HG03045 (cell line): ENCODE data around the gene C10orf62.
"Not testable (repeated sequence)": the region's sequence is repeated elsewhere in the genome, so short reads cannot be mapped to it uniquely, and the experiment has no call there.

Experiments used
- ATAC-seq: cut with Tn5 transposase; IDR thresholded peaks from one replicate; pipeline ENCODE4 v1.9.1; 2021; ENCODE audit warnings: mild to moderate bottlenecking, moderate library complexity; ENCODE audit not compliant: unreplicated experiment

C10orf62 gene, protein sequence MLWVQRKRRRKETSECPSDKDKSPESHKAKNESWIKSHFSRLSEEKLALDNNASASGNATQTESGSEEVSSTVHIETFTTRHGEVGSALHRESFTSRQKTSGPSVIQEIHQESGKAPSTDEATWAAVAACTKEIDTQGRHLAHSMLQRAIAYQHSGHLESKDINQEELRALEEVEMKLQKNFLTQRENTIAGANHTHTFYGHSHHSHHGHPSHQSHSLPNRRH

GRCh38 chr10:97589479-97589878 lies at the start of gene C10orf62:
Gene C10orf62, plus strand, starts transcription at chr10:97589721. Its CDS starts 177 bp downstream, at chr10:97589898.
- no peak for ATAC-seq

DNA sequence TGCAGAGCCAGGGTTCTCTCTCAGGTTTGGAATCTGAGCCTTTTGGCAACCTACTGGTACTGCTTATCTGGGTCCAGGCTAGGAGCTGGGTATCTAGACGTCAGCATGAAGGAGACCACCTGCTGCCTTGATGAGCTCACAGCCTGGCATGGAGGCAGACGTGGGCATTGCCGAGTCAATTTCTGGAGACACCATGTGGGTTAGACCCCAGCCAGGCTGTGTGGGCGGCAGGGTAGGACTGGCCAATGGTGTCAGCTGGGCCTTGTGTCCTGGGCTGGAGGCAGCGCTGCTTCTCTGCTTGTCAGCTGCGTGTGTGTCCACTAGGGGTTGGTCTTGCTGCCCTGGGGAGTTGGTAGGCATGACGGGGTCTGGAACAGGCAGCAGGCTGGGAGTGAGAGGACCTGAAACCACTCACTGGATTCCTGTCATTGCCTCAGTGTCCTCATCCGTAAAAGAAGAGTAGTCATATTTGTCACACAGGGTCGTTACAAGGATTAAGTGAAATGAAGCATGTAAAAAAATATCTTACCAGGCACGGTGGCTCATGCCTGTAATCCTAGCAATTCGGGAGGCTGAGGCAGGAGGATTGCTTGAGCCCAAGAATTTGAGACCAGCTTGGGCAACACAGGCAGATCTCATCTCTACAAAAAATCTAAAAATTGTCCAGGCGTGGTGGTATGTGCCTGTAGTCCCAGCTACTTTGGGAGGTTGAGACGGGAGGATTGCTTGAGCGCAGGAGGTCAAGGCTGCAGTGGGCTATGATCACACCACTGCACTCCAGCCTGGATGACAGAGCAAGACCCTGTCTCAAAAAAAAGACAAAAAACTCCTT lies 48.6 kb upstream of the C10orf62 start:
- ATAC-seq, result no peak

- no peak for ATAC-seq
Measured at GRCh38 chr10:97542169-97543024, 47.1 kb upstream of the C10orf62 start.

DNA sequence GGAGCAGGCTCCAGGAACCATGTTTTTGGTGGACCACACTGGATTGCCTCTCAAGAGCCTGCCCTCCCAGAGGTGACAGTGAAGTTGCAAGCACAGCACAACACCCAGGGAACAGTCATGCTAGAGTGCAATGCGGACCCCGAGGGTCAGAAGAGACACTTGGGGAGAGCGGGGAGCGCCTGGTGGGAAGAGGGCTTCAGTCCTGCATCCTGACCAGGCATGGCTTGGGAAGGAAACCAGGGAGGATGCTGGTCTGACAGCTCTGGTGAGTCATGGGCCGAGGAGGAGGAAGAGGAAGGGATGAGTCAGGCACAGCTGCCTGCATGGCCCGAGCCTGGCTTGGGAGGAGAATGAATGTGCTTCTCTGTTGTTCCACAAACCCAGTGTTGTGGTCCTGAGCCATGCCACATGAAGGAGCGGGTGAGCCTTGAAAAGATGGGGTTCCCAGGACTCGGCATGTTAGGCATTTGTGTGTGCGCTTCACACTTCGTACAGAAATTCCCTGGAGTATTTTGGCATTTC lies 46.4 kb upstream of the C10orf62 start:
- ATAC-seq, result no peak

DNA sequence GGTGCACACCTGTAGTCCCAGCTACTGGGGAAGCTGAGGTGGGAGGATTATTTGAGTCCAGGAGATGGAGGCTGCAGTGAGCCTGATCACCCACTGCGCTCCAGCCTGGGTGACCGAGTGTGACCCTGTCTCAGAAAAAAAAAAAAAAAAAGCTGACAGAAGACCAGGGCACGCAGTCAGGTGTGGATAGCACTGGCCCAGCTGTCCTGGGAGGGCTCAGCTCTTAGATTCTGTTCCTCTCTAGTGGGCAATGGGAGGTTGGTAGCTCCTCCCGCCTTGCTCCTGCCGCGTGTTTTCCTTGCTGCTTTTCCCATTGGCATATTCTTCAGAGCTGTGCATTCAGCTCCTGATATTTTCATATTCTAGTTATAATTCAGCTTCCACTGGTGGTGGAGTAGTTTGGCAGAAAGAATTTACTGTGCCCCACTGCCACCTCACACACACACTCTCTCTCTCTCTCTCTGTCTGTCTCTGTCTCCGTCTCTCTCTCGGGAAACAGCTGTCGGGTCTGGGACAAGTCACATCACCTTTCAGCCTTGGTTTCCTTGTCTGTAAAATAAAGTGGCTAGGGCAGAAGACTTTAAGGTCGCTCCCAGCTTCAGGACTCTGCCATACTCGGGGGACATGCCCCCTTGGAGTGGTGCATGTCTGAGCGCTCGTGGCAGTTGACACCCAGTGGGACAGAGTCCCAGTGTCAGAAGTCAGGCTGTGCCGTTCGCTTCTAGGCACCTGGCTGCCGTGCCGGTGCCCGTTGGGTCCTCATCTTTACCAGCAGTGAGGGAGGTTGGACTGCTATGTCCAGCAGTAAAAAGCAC lies 42.9 kb upstream of the C10orf62 start:
- ATAC-seq, result no peak

- ATAC-seq, result no peak
Measured at GRCh38 chr10:97547271-97547600, 42.3 kb upstream of the C10orf62 start.

GRCh38 chr10:97547962-97548361 lies 41.6 kb upstream of the C10orf62 start:
- ATAC-seq, result no peak

GRCh38 chr10:97548828-97549455 lies 40.6 kb upstream of the C10orf62 start:
- no peak for ATAC-seq

DNA sequence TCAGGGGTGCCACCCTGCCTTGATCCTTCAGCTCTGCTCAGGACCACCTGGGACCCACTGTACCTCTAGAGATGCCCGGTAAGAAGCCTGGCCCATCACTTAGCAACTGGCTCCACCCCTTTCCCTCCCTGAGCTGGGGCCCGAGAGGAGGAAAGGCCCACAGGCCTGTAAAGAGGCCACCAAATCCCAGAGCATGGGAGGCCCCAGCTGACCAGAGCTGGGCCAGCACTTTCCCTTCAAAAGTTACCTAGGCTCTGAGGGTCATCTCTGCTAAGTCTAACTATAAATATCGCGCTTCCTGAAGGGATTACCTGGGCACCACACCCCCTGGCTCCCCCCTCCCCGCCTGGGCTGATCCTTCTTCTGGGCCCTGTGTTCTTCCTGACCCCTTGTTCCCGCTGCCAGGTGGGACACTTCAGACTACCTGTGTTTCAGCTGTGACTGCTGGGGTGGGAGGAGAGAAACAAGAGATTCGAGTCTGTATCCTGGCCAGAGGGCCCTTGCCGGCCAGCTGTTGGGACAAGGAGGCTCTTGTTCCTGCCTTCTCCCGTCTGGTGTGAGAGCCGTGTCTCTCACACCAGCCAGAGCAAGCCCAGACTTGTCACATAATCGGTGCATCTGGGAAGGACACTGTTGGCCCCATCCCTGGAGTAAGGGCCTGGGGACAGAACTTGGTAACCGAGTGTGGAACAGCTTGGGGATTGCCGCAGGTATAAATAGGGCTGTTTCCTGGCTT lies 39.8 kb upstream of the C10orf62 start:
- no peak for ATAC-seq

DNA sequence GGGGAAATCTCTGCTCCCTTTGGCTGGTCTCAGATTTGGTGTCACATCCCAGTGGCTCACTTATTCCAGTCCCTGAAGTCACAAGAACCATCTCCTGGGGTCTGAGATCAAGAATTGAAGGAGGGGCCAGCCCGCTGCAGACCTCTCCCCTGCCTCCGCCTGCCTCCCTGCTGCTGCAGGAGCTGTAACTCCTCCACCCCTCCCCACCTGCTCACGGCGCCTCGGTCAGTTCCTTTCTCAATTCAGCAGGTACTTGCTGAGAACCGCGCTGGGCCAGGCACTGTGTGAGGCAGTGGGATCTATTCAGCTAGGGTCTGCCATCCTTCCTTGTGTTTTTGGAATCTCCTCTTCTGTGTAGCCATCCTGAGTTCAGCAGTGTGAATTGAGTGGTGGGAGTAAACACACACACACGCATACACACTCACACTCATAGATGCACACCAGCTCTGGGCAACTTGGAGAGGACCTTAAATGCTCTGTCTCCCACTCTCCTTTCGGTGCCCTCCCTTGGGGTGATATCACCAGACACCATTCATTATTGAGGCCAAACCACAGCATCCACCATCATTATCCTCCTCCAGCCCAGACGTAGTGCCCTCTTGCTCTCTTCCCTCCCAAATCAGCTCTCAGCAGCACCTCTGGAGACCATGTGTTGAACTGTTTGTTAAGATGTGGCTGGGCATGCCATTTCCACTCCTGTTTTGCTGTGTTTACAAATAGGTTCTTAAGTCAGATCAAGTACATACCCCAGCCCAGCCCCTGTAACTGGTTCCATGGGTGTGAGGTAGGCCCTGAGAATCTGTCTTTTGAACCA lies 39.0 kb upstream of the C10orf62 start:
- no peak for ATAC-seq

- ATAC-seq, result no peak
Measured at GRCh38 chr10:97551271-97551670, 38.2 kb upstream of the C10orf62 start.

GRCh38 chr10:97553575-97554031 lies 35.9 kb upstream of the C10orf62 start:
- ATAC-seq, result peak; percentile 68

- ATAC-seq, result not testable (repeated sequence)
Measured at GRCh38 chr10:97554336-97554735, 35.2 kb upstream of the C10orf62 start.

DNA sequence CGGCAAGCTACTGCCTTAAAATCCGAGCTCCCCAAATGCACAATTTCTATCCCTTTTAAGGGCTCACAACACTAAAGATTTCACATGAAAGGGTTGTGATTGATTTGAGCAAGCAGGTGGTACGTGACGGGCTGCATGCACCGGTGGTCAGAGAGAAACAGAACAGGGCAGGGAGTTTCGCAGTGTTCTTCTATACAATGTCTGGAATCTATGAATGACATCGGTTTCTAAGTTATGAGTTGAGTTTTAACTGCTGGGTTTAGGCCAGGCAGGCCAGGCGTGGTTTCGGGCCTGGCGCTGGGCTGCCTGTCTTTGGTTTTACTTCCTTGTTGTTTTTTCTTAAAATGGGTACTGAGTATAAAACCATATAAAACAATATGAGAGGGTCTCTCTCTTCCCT lies 34.0 kb upstream of the C10orf62 start:
- not testable (repeated sequence) for ATAC-seq

GRCh38 chr10:97560731-97561381 lies 28.7 kb upstream of the C10orf62 start:
- ATAC-seq, result not testable (repeated sequence)

DNA sequence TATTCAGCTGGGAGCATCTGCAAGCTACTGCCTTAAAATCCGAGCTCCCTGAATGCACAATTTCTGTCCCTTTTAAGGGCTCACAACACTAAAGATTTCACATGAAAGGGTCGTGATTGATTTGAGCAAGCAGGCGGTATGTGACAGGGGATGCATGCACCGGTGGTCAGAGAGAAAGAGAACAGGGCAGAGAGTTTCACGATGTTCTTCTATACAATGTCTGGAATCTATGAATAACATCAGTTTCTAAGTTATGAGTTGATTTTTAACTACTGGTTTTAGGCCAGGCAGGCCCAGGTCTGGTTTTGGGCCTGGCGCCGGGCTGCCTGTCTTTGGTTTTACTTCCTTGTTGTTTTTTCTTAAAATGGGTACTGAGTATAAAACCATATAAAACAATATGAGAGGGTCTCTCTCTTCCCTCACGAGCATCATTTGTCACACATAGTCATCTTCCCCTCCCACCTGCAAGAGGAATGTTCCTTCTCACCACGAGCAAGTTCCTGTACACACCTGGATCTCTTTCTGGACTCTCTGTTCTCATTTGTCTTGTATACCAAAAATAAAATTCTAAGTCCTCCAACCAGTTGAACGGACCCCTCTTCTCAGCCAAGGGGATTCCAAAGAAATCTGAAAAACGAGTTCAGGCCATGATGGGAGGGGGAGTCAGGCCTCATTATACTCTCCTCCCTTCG lies 28.0 kb upstream of the C10orf62 start:
- not testable (repeated sequence) for ATAC-seq

- not testable (repeated sequence) for ATAC-seq
Measured at GRCh38 chr10:97562329-97562728, 27.2 kb upstream of the C10orf62 start.
